ENCODE results near the gene KRT78. TPM values are rescaled to one million over a fixed set of nuclear protein-coding genes. Genes with fewer than 3 reads are reported as not detected.

Gene KRT78
- total and polyA plus RNA-seq, 8 donors = 0.14 to 0.21 (median 0.14) TPM; not detected in 5

GRCh38 chr12:52847335-52848102, 1.3 kb downstream of the KRT78 start:
- DNase-seq = no peak
- Histone ChIP-seq H3K27me3 (peaks cover 0 to 37% of the 10 kb centered on the region in 2 donors), H3K36me3 (no peaks in the 10 kb centered on the region), H3K4me3 (no peak overlapping the region), H3K4me1 (no peaks in the 10 kb centered on the region), H3K9me3 (no peaks in the 10 kb centered on the region), H3K27ac (no peak overlapping the region)
- intact Hi-C loops (cut with DNase I) = no loop called here
- ATAC-seq = peak; percentile 67
- no peak for TF ChIP-seq CTCF (IDR thresholded peaks at IDR 0.05)

GRCh38 chr12:52846356-52846970, 2.3 kb downstream of the KRT78 start:
- Histone ChIP-seq H3K9me3 (no peaks in the 10 kb centered on the region), H3K4me1 (no peaks in the 10 kb centered on the region), H3K4me3 (no peak overlapping the region), H3K36me3 (no peaks in the 10 kb centered on the region), H3K27me3 (peaks cover 0 to 35% of the 10 kb centered on the region in 2 donors), H3K27ac (no peak overlapping the region)
- DNase-seq (no peak), ATAC-seq (no peak)
- no peak for TF ChIP-seq CTCF (IDR thresholded peaks at IDR 0.05)
- intact Hi-C loops (cut with DNase I) = no loop called here

- ATAC-seq = no peak
- Histone ChIP-seq H3K27me3 (peaks cover 0 to 35% of the 10 kb centered on the region in 2 donors), H3K36me3 (no peaks in the 10 kb centered on the region), H3K9me3 (no peaks in the 10 kb centered on the region), H3K27ac (no peak overlapping the region), H3K4me3 (no peak overlapping the region), H3K4me1 (no peaks in the 10 kb centered on the region)
- no peak for DNase-seq
- intact Hi-C loops (cut with DNase I) = no loop called here
- TF ChIP-seq CTCF (IDR thresholded peaks at IDR 0.05) = no peak
Measured at GRCh38 chr12:52845946-52846345, 2.8 kb downstream of the KRT78 start.

- intact Hi-C loops (cut with DNase I) = no loop called here
Measured at GRCh38 chr12:52844386-52844785, 4.4 kb downstream of the KRT78 start.

More at GRCh38 chr12:52844386-52844785, 4.4 kb downstream of the KRT78 start:
- no peak overlapping the region for H3K27ac ChIP-seq
- no peak overlapping the region for H3K4me3 ChIP-seq
- ATAC-seq (no peak), DNase-seq (no peak)
- peaks cover 0 to 36% of the 10 kb centered on the region in 2 donors for H3K27me3 ChIP-seq
- H3K36me3 ChIP-seq = no peaks in the 10 kb centered on the region
- TF ChIP-seq CTCF (IDR thresholded peaks at IDR 0.05) = no peak
- no peaks in the 10 kb centered on the region for H3K9me3 ChIP-seq
- no peaks in the 10 kb centered on the region for H3K4me1 ChIP-seq

Measured in left lung (tissue), 10 donors.